Bone marrow (tissue), 2 donors: ENCODE measurements around the gene IGF1R.

Source experiments
- DNase-seq, 2 donors: peaks; one replicate each; lab custom pipeline; 2025; lab: John Stamatoyannopoulos, UW

The IGF1R gene

DNA sequence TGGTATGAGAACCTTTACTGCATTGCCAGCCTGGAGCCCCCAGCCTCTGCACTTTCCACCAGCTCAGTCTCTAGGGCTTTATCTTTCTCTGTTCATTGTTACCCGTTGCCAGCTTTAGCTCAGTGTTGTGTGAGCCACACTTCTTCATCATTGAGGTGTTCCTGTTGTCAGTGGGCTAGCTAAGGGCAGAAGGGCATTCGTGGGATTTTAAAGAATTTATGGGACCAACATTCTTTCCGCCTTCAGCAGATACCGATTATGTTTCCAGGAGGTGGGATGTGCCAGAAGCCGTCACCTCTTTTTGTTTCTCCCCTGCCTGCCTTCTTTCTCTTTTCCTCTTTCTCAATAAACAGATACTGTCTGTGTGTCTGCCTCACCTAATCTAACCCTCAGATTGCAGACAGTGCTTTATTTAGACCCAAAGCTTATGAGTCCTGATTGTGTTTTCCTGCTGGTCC, 294.7 kb downstream of the IGF1R start:
- DNase-seq: no peak

DNA sequence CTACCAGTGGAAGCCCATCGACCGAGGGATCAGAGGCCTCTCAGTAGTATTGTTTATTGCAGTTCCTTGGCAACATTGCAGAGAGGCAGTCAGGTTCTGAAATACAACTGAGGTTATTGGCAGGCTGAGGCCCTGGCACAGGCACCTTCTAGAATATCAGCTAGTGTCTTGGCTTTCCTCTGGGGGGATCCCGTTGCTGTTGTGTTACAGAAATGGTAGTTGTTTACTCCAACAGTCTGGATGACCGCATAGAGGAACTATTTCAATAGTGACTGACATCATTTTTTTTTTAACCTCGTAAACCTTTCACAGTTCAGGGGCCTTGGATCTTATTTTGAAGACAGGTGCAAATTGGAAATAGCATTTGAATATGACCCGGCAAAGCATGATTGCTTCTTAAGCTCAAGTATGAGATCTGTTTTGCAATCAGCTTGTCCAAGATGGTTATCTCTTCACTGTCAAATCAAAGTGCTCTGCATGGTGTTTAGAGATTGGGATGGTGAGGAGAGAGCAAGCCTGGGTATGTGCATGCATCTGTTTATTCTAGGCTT, 295.3 kb downstream of the IGF1R start:
- DNase-seq: no peak

DNA sequence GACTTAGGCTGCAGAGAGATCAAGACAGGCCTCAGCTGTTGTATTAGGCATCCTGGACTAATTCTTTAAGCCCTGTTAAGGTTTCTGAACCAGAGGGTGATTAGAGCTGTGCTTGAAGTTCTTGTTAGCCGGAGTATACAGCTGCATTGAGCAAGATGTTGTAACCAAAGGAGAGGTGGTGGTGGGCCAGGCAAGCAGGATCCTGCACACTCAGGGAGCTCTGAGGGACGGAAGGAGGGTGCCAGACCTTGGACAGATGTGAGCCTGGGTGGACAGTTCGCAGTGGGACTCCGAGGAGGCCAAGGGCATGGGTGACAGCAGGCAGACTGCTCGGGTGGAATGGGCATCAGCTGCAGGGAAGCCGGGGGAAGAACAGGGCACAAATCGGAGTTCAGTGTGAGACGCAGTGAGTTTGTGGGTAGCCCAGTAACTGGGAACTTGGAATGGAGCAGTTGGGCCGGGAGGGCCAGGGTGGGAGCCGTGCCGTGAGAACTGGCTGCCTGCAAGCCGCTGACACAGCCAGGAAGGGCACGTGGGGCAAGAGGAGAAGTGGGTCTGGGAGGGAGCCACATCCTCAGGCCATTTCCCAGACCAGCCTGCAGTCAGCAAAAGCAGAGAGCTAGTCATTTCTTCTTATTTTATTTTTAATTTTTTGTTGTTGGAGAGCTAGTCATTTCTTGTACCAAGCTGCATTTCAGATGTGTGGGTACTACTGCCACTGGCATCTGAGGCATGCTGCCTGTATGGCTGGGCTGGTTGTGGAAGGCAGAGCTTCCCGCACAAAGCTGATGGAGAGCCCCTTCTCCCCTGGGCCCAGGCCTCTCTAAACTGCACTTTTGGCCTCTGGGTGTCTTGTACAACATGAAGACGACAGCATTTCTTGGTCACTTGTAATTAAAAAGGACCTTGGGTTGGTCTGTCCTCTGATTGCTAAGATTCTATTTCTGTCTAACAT, 298.2 kb downstream of the IGF1R start:
- no peak for DNase-seq

DNA sequence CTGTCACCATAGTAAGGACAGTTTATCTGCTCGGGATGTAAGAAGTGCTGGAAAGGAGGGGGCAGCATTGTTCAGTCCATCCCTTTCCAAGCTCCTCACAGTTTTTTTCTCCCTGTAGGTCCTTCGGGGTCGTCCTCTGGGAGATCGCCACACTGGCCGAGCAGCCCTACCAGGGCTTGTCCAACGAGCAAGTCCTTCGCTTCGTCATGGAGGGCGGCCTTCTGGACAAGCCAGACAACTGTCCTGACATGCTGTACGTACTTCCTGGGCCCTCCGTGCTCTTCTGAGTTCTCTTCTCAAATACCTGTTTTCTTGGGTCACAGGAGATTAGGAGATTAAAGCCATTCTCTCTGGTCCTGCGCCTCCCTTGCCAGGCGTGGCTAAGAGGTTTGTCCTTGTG, 300.1 kb downstream of the IGF1R start:
- no peak for DNase-seq

DNA sequence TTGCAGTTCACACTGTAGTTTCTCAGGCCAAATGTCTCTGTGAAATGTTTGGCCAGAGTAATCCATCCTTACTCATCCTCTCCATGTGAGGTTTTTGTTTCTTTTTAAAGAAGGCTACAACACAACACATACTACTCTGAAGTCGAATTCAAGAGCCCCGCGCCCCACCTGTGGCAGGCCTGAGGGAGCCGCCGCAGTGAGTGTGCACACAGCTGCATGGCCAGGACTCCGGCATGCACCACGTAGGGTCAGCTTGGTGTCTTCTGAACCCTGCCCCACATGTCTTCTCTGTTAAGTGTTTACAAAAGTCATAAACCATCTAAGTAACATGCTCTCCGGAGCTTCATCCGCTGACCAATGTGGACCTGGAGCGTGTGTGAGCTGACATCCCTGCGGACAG, 300.6 kb downstream of the IGF1R start:
- no peak for DNase-seq

DNA sequence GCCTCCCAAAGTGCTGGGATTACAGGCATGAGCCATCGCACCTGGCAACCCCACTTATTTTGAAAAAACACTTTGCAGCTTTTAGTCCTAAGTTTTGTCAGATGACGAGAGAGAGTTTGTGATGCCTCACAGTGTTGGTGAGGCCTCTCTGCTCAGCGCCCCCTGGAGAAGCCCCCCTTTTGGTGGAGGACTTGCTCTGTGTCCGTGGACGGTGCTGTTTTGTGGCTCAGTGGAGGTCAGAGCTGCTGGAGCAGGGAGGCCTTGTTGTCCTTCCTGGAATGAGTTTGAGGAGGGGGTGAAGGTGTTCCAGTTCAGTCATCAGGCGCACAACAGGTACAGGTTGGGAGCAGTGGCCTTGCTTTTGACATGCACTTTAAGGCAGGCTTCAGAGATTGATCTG, 301.3 kb downstream of the IGF1R start:
- DNase-seq: no peak

DNA sequence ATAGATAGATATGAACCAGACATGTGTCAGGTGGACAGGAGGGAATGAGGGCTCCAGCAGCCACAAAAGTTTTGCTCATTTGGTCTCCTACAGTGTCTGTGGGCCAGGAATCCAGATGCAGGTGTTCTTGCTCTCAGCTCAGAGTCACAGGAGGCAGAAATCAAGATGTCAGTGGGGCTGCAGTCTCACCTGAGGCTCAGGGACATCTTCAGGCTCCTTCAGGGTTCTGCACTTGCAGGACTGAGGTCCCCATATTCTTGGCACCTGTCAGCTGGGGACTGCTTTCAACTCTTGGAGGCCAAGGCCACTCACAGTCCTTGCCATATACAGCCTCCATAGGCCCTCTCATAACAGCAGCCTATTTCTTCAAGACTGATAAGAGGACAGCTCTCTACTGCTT, 301.9 kb downstream of the IGF1R start:
- DNase-seq: no peak

DNA sequence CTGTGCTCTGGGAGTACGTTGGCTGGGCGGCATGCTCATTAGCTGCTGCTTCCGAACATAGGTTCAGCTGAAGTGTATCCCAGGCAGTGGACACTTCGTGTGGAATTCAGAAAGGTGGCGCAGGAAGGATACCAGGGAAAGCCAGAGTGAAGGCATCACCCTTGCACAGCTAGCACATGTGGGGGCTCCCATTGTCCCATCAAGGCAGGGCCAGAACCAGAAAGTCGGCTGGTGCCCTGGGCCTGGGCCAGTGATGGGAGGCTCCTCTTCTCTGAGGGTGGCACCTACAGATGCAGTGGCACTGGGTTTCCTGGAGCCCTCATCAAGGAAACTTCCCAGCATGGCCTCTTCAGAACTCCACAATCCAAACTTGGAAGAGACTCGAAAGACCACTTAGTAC, 302.7 kb downstream of the IGF1R start:
- no peak for DNase-seq

DNA sequence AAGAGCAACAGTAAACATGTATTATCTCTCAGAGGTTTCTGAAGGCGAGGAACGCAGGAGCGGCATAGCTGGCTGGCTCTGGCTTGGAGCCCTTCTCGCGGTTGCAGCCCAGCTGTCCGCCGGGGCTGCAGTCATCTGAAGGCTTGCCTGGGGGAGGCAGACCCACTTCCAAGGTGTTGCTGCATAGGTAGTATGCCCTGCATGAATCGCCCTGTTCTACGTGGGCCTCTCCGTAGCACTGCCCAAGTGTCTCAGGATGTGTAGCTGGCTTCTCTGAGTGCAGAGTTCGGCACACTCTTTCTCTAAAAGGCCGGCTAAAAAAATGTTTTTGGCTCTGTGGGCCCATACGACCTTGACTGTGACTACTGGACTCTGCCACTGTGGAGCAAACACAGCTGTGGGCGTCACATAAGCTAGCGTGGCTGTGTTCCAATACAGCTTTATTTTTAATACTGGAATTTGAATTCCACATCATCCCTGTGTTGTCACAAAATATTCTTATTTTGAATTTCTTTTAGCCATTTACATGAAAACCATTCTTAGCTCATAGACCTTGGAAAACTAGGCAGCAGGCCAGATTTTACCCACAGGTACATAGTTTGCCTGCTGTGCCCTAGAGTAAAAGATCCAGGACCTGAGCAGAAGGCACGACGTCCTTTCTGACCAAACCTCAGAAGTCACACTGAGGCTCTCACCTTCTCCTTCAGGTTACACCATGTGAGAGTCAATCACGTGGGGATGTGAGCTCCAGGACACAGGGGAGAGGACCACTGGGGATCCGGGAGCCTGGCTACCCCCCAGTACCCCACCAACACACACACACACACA, 303.4 kb downstream of the IGF1R start:
- no peak for DNase-seq

DNA sequence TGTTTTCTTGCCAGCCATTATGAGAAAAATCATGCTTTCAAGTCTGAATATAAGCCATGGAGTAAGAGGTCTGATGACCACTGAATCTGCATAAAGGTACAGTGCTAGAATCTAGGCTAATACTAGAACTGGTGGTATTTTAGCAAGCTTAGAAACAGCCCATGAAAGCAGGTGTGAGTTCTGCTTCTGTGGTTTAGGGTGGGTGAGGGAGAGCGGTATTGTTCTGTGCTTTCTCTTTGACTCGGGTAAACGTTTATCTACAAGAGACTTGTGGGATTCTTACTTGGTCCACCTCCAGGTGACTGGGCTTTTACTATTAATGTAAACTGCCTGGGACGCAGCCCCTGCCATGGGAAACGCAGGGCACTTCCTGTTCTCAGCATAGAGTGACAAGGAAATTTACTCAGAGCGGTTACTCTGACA, 304.1 kb downstream of the IGF1R start:
- no peak for DNase-seq

DNA sequence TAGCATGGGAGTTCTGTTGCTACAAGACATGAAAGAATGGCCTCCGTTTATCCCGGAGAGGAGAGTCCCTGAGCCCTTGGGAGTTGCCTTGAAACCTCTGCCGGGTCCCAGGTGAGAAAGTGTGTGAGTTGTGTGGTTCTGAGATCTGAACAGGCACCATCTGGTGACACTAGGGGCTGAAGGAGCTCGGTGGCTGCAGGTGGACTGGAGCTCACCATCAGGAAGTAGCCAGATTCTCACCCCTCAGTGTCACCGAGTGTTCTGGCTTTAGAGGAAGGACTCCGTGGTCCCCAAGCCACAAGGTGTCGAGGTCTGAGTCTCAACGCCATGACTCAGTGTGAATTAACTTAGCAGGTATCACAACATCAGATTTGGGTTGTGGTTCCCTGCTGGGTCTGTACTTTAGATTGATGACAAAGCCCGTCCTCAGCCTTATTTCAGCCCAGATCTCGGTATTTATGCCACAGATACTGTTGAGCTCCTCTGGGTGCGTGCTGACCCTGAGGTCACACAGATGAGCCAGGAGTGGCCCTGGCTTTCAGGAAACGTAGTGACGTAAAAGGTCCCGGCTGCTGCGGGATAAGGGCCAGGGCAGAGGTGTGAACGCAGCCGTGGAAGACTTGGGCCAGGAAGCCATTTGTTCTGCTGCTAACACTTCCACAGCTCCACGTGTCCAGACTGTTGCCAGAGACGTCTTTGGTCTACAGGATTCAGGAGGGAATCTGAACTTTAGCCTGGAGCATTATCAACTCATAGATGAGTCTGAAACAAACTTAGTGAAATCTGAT, 304.9 kb downstream of the IGF1R start:
- no peak for DNase-seq

DNA sequence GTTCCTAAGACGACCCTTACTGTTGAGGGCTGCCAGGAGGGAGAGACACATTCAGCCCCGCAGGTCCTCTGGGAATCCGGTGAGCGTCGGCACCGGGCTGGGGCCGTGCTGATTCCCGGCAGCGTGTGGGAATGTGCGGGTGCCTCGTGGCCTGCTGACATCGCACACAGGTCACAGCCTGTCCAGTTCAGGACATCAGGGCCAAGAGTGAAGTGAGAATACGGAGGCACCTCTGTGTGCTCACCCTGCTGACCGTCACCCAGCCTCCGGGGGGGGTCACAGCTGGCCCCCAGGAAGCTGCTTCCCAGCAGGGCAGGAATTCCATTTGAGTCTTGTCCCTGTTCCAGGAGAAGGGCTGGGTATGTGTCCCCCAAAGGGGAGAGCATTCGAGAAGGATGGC, 305.6 kb downstream of the IGF1R start:
- DNase-seq: no peak

DNA sequence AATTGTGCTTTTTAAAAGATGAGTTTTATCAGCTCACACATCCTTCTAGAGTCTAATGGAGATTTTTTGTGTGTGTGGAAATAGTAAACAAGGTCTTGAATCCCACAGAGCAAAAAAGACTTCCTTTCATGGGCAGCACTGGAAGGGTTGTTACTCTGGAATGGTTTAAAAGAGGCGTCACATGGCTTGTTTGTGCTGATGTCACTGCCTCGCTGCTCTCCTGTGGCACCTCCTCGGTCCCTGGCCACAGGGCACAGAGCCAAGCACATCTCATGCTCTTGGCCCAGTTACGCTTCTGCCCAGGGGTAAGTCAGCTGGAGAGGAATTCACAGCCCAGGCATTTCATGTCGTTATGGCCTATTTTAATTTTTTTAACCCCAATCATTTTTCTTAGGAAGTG, 306.1 kb downstream of the IGF1R start:
- no peak for DNase-seq

DNA sequence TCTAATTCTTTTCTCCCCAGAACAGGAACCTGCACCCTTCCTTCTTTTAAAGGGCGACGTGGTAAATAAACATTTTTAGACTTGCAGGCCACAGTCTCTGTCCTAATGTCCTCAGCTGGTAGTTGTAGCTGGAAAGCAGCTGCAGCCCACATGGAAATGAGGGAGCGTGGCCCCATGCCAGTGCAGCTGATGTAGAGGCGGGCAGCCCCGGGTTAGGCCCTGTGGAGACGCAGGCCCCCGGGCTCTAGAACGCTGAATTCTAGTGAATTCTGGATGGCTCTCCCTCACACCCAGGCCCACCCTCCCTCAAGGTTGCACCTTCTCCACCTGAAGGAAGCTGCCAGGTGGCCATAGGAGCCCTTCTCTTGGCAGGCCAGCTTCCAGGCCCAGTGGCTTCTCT, 307.0 kb downstream of the IGF1R start:
- DNase-seq: no peak

DNA sequence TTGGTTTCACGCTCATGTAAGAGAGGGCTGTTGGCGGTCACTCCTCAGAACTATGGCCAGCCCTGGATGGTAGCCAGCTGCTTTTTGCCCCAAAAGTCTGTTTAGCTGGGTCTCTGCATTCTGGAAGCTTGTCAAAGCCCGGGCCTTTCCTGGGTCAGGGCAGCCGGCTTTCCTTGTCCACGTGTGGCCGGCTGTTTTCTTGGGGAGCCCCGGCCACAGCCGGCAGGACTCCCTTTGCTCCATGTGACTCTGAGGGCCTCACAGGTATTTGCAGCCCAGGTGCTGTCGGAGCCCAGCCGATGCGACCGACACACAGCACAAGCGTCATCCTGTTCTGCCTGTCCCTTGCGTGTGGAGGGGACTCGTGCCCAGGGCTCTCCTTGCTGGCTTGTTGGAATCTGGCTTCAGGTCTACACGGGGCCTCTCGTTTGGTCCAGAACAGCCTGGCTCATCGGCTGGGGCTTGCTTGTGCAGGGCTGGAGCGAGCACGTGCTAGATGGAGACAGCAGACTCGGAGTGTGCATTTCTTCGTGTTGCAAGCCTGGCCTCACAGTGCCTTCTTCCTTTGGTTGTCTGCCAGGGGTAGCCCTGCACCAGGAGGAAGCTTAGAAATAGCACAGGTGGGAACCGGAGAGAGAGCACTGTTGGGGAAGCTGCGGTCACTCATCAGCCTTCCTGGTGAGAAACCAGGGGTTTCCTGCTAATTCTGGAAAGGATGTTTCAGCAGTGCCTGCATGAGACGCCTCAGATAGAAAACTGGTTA, 307.8 kb downstream of the IGF1R start:
- no peak for DNase-seq

DNA sequence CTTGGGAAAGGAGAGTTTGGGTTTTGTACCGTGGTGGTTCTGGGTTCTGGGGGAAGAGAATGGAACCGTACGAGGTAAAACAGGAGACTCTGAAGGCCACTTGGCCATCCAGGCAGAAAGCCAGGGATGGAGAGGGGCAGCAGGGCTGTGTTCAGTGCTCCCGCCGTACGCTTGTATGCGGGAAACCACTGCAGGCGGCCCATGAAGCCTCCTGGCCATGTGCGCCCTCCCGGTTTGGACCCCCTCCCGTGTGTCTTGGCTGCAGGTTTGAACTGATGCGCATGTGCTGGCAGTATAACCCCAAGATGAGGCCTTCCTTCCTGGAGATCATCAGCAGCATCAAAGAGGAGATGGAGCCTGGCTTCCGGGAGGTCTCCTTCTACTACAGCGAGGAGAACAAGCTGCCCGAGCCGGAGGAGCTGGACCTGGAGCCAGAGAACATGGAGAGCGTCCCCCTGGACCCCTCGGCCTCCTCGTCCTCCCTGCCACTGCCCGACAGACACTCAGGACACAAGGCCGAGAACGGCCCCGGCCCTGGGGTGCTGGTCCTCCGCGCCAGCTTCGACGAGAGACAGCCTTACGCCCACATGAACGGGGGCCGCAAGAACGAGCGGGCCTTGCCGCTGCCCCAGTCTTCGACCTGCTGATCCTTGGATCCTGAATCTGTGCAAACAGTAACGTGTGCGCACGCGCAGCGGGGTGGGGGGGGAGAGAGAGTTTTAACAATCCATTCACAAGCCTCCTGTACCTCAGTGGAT, 308.6 kb downstream of the IGF1R start:
- no peak for DNase-seq

DNA sequence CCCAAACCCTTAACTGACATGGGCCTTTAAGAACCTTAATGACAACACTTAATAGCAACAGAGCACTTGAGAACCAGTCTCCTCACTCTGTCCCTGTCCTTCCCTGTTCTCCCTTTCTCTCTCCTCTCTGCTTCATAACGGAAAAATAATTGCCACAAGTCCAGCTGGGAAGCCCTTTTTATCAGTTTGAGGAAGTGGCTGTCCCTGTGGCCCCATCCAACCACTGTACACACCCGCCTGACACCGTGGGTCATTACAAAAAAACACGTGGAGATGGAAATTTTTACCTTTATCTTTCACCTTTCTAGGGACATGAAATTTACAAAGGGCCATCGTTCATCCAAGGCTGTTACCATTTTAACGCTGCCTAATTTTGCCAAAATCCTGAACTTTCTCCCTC, 309.3 kb downstream of the IGF1R start:
- DNase-seq: no peak

DNA sequence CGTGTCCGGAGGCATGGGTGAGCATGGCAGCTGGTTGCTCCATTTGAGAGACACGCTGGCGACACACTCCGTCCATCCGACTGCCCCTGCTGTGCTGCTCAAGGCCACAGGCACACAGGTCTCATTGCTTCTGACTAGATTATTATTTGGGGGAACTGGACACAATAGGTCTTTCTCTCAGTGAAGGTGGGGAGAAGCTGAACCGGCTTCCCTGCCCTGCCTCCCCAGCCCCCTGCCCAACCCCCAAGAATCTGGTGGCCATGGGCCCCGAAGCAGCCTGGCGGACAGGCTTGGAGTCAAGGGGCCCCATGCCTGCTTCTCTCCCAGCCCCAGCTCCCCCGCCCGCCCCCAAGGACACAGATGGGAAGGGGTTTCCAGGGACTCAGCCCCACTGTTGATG, 309.7 kb downstream of the IGF1R start:
- no peak for DNase-seq

DNA sequence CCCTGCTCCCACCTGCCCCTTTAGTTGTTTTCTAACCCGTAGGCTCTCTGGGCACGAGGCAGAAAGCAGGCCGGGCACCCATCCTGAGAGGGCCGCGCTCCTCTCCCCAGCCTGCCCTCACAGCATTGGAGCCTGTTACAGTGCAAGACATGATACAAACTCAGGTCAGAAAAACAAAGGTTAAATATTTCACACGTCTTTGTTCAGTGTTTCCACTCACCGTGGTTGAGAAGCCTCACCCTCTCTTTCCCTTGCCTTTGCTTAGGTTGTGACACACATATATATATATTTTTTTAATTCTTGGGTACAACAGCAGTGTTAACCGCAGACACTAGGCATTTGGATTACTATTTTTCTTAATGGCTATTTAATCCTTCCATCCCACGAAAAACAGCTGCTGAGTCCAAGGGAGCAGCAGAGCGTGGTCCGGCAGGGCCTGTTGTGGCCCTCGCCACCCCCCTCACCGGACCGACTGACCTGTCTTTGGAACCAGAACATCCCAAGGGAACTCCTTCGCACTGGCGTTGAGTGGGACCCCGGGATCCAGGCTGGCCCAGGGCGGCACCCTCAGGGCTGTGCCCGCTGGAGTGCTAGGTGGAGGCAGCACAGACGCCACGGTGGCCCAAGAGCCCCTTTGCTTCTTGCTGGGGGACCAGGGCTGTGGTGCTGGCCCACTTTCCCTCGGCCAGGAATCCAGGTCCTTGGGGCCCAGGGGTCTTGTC, 310.7 kb downstream of the IGF1R start:
- DNase-seq: no peak

DNA sequence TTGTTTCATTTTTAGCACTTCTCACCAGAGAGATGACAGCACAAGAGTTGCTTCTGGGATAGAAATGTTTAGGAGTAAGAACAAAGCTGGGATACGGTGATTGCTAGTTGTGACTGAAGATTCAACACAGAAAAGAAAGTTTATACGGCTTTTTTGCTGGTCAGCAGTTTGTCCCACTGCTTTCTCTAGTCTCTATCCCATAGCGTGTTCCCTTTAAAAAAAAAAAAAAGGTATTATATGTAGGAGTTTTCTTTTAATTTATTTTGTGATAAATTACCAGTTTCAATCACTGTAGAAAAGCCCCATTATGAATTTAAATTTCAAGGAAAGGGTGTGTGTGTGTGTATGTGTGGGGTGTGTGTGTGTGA, 311.3 kb downstream of the IGF1R start:
- no peak for DNase-seq
